ENCODE results near the gene KRT7.

- TF ChIP-seq EZH2phosphoT487 (IDR thresholded peaks at IDR 0.05; ENCODE audit: insufficient read depth, low read depth) (no peak), EZH2 (IDR thresholded peaks at IDR 0.05; ENCODE audit: insufficient read depth, poor library complexity, severe bottlenecking) (no peak)
Measured at GRCh38 chr12:52214421-52214802, 18.6 kb upstream of the KRT7 start.

Data from GM23248 (cell line).